HCT116 (cell line): ENCODE data around the gene FCGR3A.

ENCODE experiments used
- CTCF ChIP-seq, 3 experiments: fragments of 200-600 bp in 1 of 3; sonication (generic) in 1 of 3; IDR thresholded peaks in 2 of 3; conservative IDR thresholded peaks in 1 of 3; 2 replicates each; pipeline ENCODE4 v1.5.1; 2012 to 2017; ENCODE audit warnings: low read depth in 2 of 3, low read length in 2 of 3, antibody characterized with exemption in 1 of 3, borderline replicate concordance in 1 of 3, control low read depth in 1 of 3, mild to moderate bottlenecking in 1 of 3, mixed read lengths in 1 of 3, mixed run types in 1 of 3, moderate library complexity in 1 of 3; ENCODE audit not compliant: insufficient read depth in 1 of 3
- EGR1 ChIP-seq: IDR thresholded peaks from 2 replicates; pipeline ENCODE4 v1.6.1; 2012; ENCODE audit warnings: low read depth
- ELF1 ChIP-seq: IDR thresholded peaks from 2 replicates; pipeline ENCODE4 v1.6.1; 2012; ENCODE audit warnings: low read depth, borderline replicate concordance
- EZH2phosphoT487 ChIP-seq: fragments of 200-600 bp; IDR thresholded peaks from 2 replicates; pipeline ENCODE4 v1.6.1; 2018; ENCODE audit warnings: antibody characterized with exemption, borderline replicate concordance
- JUND ChIP-seq: IDR thresholded peaks from 2 replicates; pipeline ENCODE4 v1.6.1; 2012
- MAX ChIP-seq: IDR thresholded peaks from 2 replicates; pipeline ENCODE4 v1.6.1; 2012
- RAD21 ChIP-seq: IDR thresholded peaks from 2 replicates; pipeline ENCODE4 v1.6.1; 2012; ENCODE audit warnings: low read depth, mild to moderate bottlenecking
- REST ChIP-seq: IDR thresholded peaks from 2 replicates; pipeline ENCODE4 v1.6.1; 2012; ENCODE audit warnings: low read depth
- TCF7L2 ChIP-seq: IDR thresholded peaks from 2 replicates; pipeline ENCODE4 v1.7.0; 2011; ENCODE audit warnings: borderline replicate concordance, inconsistent platforms; ENCODE audit not compliant: insufficient read depth, insufficient read length; ENCODE audit errors: extremely low read depth
- YY1 ChIP-seq: IDR thresholded peaks from 2 replicates; pipeline ENCODE4 v1.6.1; 2011; ENCODE audit warnings: low read length, low read depth, moderate library complexity, mild to moderate bottlenecking; ENCODE audit not compliant: insufficient replicate concordance; ENCODE audit errors: extremely low read depth
- ZBTB33 ChIP-seq: IDR thresholded peaks from 2 replicates; pipeline ENCODE4 v1.6.1; 2011; ENCODE audit warnings: mild to moderate bottlenecking, low read length, moderate library complexity; ENCODE audit not compliant: insufficient replicate concordance; ENCODE audit errors: extremely low read depth

- TF ChIP-seq RAD21, result no peak
- no peak for TF ChIP-seq ELF1
- no peak for TF ChIP-seq ZBTB33
- no peak for TF ChIP-seq REST
- TF ChIP-seq YY1, result no peak
- no peak for TF ChIP-seq CTCF (IDR thresholded peaks at IDR 0.05 in 2 of 3, conservative IDR thresholded peaks at IDR 0.05 in 1 of 3; ENCODE audit: borderline replicate concordance in 1 of 3, insufficient read depth in 1 of 3, low read depth in 2 of 3, low read length in 2 of 3)
- TF ChIP-seq EZH2phosphoT487, result no peak
- no peak for TF ChIP-seq EGR1
- TF ChIP-seq MAX, result no peak
- no peak for TF ChIP-seq TCF7L2
- TF ChIP-seq JUND, result no peak
Observed at GRCh38 chr1:161495490-161495889, 54.1 kb downstream of the FCGR3A start.
